GM19099 (cell line): ENCODE data around the gene ARMC12.

Source experiments
- POLR2A ChIP-seq: IDR thresholded peaks from 3 replicates; pipeline ENCODE4 v1.6.1; 2011; ENCODE audit warnings: low read depth; ENCODE audit not compliant: insufficient read length; ENCODE audit errors: extremely low read depth

Gene ARMC12

DNA sequence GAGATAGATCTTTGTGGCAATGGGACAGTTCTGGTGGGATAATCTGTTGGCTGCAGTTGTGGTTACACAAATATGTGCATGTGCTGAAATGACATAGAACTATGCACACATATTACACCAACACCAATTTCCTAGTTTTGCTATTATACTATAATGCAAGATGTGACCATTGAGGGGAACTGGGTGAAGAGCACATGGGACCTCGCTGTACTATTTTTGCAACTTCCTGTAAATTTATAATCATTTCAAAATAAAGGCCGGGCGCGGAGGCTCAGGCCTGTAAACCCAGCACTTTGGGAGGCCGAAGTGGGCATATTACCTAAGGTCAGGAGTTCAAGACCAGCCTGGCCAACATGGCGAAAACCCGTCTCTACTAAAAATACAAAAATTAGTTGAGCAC lies 8.7 kb downstream of the ARMC12 start:
- no peak for TF ChIP-seq POLR2A

DNA sequence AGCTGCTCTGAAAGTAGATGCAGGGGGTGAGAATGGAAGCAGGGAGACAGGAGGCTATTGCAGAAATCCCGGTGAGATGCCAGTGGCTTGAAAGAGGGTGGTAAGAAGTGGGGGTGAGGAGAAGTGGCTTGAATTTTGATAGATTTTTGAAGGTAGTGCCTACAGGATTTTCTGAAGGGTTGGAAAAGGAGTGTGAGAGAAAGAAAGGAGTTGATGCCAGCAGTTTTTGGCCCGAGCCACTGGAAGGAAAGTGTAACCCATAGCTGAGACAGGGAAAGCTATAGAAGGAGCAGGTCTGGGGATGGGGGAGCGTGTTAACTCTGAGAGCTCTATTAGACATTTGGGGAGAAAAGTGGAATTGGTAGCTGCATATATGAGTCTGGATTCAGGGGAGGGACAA lies 9.7 kb downstream of the ARMC12 start:
- no peak for TF ChIP-seq POLR2A

DNA sequence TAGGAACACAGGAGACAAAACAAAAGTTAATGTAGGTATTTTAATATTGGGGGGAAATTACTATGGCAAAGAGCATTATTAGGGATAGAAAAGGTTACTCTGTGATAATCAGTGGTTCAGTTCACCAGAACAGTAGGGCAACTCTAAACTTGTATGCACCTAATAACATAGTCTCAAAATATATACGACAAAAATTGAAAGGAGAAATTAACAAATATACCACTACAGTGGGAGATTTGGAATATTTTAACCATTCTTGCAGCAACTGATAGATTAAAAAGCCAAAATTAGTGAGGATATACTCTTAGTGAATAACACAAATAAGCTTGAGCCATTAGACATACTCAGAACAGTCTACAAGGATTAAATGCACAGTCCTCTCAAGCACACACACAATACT lies 11.0 kb downstream of the ARMC12 start:
- TF ChIP-seq POLR2A, result no peak

DNA sequence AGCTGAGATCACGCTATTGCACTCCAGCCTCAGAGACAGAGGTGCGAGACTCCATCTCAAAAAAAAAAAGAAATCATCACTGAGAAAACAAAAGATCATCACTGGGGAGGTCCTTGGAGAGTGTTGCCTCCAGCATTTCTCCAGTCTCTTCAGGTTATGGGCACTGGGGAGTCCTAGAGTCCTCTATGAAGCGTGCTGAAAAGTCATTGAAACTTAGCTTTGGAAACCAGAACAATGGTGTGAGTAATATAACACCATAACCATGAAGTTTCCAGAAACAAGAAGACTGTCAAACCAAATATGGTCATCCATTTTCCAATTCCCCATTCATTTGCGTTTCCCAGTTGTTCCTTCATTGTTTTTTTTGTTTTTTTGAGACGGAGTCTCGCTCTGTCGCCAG lies 13.7 kb downstream of the ARMC12 start:
- no peak for TF ChIP-seq POLR2A

DNA sequence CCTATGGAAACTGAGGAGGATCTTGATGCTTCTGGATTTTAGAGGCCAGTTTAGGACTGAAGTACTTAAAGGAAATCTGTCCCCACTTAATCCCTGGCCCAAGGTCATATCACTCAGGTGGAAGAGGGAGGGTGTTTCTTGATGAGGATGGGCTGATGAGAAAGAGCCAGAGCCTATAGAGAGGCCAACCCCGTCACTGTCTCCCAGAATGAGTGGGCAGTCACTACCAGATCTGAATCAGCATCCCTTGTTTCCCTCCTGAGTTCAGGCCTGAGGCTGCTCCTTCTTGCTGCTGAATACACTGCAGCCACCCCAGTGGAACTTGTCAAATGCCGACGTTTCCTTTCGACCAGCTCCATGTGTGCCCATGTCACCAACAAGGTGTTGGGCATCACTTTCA lies 14.8 kb downstream of the ARMC12 start:
- no peak for TF ChIP-seq POLR2A

DNA sequence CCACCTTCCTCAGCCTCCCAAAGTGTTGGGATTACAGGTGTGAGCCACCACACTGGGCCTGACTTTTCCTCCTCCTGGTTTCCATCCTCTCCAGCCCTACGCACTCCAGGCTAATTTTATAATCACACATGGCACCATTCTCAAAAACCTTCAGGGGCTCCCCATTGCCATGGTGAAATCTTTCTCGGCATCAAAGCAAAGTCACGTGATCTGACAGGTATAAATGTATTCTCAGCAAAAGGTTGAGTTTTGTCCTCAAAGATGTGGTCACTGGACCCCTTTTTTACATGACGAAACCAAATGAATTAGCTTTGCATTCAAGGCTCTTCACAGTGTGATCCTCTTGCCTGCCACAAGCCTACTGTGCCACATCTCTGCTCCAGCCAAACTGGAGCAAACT lies 15.5 kb downstream of the ARMC12 start:
- no peak for TF ChIP-seq POLR2A

DNA sequence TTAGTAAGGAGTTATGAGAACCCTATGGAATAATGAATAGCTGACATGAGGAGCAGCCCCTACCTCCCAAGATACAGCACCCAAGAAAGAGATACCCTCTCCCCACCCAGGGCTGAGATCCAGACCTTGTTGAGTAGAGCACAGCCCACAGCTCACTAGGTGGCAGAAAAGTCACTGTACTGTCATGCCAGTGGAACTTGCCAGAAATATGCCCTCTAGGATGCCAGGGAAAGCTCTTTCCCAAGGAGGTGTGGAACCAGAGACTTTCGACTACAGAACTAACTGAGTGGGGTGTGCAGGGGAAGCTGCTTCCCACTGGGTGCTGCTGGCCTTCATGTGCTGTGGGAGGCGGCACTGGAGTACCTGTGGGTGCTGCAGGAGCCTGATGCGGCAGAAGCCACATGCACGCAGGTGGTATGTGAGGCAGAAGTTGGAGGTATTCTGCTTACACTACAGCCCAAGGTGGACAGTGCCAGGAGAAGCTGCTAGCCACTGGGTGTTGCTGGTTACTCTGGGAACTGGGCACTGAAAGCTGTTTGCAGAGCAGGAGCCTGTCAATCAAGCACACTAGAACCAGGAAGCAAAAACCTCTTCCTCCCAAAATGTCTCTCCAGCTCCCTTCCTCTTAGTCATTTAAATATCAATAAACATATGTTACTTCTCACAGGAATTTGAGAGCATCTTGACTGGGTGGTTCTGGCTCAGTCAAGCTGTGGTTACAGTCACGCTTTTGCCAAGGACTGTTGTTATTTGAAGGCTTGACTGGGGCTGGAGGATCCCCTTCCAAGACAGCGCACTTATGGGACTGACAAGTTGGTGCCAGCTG lies 17.8 kb downstream of the ARMC12 start:
- TF ChIP-seq POLR2A, result no peak

DNA sequence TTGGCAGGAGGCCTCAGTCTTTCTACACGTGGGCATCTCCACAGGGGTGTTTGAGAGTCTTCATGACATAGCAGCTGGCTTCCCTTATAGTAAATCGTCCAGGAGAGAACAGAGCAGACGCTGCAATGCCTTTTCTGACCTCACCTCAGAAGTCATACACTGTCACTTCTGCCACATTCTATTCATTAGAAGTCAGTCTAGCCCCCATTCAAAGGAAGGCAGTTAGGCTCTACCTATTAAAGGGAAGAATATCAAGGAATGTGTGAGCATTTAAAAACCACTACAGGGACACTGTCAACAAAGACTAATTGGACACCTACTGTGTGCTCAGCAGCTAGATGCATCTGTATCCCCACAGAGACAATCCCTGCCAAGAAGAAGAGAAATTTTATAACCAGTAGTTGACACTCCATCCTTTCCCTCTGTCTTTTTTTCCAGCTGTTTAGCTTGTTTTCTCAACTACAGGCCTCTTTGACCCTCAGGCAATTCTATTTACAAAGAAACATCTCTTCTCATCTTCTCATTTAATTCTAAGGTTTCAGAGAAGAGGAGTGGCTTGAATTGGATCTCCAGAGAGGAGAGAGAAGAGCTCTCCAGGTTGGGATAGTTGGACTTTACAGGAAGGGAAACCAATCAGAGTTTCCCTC lies 18.6 kb downstream of the ARMC12 start:
- TF ChIP-seq POLR2A, result no peak

DNA sequence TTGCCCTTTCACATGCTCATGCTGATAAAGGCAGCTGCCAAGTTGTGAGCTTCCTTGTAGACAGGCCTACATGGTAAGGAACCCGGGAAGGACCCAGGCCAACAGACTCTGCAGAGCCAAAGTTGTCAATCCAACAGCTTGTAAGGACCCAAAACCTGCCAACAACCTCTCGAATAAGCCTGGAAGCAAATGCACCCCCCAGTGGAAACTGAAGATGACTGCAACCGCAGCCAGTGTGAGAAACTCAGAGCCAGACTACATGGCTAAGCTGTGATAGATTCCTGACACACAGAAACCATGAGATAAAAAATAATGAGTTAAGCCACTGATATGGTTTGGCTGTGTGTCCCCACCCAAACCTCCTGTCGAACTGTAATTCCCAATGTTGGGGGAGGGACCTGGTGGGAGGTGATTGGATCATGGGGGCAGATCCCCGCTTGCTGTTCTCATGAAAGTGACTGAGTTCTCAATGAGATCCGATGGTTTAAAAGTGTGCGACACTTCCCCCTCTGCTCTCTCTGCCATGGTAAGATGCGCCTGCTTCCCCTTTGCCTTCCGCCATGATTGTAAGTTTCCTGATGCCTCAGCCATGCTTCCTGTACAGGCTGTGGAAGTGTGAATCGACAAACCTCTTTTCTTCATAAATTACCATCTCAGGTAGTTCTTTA lies 20.8 kb downstream of the ARMC12 start:
- no peak for TF ChIP-seq POLR2A

DNA sequence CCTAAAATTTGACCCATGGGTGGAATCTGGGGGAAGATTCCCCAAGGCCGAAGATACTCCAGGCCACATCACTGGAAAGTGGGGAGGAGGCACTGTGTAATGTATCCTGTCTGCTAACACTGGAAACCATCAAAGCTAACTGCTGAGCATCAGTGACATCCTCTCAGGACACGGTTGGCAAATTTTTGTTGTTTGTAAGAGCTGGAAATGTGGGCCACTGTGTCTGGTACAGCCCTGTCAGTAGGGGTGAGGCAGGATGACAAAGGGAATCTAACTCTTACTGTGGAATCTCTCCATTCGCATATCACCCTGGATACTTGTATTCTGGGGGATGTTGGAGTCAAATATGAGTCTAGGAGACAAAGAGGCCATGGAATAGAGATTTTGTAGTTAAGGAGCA lies 22.6 kb downstream of the ARMC12 start:
- no peak for TF ChIP-seq POLR2A

DNA sequence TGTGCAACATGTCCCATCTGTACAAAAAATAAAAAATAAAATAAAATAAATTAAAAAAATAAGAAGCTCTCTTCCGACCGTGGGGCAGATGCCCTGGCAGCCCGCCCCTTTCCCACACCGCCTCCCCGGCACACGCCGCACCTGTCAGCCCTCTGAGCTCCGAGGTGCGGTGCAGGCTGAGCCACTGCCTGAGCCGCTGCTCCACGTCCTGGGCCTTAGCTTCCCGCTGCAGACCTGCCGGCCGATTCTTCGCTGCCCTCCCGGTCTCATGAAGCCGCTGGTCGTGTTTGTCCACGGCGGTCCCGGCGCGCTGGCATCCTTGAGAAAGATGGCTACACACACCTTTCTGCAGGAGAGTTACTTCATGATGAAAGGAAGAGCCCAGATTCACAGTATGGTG lies 28.9 kb downstream of the ARMC12 start:
- TF ChIP-seq POLR2A, result no peak

DNA sequence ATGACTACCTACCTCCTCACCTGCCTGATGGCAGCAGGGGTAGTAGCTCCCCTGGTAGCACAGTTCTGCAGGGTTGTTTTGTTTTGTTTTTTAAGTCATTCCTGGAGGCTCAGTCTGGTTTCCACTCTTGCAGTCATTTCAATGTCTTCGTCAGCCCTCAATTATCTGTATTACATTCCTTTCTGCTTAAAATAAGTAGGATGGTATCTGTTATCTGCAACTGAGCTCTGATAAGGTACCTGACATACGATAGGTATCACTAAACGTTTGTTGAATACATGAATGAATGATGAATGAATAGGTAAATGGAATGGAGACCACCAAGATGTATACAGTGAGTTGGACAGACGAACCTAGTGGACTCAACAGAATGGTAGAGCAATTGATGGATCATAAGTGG lies 32.4 kb downstream of the ARMC12 start:
- TF ChIP-seq POLR2A, result no peak

DNA sequence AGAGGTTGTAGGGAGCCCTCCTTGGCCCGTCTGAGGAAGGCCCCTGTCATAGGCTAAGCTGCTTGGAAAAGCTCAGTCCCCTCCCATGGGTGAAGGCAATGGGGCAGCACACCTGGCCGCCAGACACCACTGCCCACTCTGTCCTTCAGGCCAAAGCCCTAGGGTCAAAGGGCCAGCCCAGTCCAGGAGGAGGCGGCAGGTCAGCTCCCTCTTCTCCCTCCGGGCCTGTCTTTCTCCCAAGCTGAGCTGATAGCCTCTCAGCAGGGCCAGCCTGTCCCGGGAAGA lies 34.5 kb downstream of the ARMC12 start:
- TF ChIP-seq POLR2A, result no peak

DNA sequence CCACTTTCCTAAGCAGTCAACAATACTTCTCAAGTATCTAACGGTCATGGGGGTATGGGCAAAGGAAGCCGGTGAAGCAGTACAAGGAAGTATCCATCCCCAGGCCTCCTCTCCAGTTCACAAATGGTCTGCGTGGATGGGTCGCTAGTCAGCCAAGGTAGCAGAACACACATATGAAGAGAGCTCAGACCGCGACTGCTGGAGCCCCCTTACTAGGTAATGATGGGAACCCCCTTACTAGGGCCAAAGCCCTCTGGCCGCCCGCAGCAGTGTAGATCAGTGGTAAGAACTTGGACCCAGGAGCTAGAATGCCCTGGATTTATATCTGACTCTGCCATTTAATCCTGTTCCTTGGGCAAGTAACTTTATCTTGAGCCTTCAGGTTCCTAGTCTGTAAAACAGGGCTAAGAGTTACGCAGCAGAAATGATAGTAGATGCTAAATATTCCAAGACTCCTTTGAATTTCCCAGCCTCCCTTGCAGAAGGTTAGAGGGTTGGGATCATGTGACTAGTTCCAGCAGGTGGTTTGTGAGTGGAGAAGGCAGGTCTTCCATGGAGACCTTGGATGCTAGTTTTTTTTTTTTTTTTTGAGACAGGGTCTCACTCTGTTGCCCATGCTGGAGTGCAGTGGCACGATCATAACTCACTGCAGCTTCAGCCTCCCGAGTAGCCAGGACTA lies 37.4 kb downstream of the ARMC12 start:
- TF ChIP-seq POLR2A, result no peak

DNA sequence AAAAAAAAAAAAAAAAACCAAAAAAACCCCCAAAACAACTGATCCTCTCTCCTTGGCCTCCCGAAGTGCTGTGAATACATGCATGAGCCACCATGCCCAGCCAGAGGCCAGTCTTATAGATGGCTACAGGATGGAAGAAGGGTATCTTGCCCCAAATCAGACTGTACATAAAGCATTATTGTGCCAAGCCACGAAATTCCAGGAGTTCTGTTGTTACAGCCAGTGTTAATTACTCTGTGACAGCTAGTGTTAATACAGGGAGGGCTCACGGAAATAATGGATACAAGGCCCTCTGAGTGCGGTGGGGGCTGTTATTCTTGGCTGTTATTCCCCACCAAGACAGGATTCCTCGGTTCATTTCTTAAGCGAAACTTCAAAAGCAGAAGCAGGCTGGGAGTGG lies 38.2 kb downstream of the ARMC12 start:
- TF ChIP-seq POLR2A, result no peak
